GM18502 (cell line): ENCODE data around the gene IFNG-AS1.

Source experiments
- ATAC-seq: cut with Tn5 transposase; IDR thresholded peaks from one replicate; pipeline ENCODE4 v1.9.1; 2021; ENCODE audit warnings: mild to moderate bottlenecking; ENCODE audit not compliant: unreplicated experiment, poor library complexity

Gene IFNG-AS1

DNA sequence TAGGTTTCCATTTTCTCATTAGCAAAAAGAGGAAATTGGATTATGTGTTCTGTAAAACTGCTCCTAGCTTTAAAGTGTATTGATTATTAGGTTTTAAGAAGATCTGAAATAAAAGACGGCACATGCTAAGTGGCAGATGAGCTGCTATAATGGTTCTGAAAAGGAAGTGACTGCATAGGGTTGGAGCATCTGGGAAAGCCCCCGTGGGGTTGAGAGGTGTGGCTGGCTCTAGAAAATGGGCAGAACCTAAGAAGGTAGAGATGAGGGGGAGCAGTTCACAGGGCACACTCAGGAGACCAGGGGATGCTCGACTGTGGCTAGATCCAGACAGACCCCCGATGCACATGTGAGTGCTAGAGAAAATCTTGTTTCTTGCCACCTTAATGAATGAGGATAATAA, 1.9 kb downstream of the IFNG-AS1 start:
- ATAC-seq, result peak; percentile 78

- no peak for ATAC-seq
Measured at GRCh38 chr12:67993143-67993542, 3.9 kb downstream of the IFNG-AS1 start.

GRCh38 chr12:67994046-67994445, 4.8 kb downstream of the IFNG-AS1 start:
- ATAC-seq, result no peak

- no peak for ATAC-seq
Measured at GRCh38 chr12:67996347-67996746, 7.1 kb downstream of the IFNG-AS1 start.

GRCh38 chr12:67998379-67998778, 9.1 kb downstream of the IFNG-AS1 start:
- ATAC-seq, result no peak

- ATAC-seq, result no peak
Measured at GRCh38 chr12:67999244-67999643, 10.0 kb downstream of the IFNG-AS1 start.

DNA sequence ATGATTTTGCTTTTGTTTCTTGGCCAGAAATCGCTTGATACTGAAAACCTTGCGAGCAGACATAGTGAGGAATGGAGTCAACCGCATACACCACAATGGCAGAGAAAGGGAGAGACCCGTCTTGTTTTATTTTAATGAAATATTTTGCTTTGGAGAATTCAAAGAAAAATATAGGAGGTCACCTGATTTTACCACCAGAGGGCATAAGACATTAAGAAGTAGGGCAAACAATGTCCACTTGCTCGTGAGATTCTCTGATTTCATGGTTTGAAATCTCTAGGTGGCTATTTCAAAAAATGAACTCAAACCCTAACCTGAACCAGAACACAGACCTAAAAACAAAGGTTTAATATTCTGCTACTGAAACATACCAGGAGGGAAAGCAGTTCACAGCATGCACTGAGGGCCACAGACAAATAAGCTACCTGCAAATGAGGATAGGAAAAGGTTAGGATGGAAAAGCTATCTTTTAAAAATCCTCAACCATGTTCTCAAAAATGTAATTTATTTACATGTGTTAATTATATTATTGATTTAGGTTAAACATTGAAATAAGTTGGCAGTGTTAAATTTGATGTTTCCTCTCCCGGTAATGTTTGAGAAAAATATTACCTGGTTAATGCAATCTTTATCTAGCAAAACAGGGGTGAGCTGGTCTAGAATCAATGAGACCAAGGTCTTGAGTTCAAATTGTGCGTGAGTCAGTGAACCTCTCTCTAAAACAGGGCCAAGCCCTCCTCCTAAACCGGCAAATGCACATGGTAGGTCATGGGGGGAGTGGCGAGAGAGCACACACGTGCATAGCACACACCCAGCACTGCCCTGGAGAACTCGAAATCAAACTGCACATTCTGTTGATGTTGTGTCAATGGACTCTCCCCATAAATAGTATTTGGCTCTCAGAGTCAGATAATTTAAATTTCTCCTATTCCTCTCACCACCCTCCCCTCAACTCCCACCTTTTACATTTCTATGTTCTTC, 12.5 kb downstream of the IFNG-AS1 start:
- ATAC-seq, result no peak

GRCh38 chr12:68003777-68004176, 14.5 kb downstream of the IFNG-AS1 start:
- no peak for ATAC-seq

DNA sequence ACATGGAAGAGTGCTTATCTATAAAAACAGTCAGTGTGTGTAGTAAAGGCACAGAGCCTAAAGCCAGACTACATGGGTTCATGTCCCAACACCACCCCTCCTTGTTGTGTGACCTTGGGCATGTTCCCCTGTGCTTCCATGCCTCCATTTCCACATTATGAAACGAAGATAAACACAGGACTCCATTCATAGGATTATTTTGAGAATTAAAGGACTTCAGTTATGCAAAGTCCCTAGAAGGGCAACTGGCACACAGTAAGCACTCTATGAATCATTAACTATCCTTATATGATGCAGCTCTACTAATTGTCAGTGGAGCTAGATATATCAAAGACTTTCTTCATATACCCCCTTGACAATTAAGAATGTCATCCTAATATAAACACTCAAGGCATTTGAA, 17.8 kb downstream of the IFNG-AS1 start:
- no peak for ATAC-seq

GRCh38 chr12:68007466-68007865, 18.2 kb downstream of the IFNG-AS1 start:
- ATAC-seq, result no peak

- ATAC-seq, result no peak
Measured at GRCh38 chr12:68011206-68011881, 22.1 kb downstream of the IFNG-AS1 start.

- ATAC-seq, result no peak
Measured at GRCh38 chr12:68011882-68012207, 22.6 kb downstream of the IFNG-AS1 start.

DNA sequence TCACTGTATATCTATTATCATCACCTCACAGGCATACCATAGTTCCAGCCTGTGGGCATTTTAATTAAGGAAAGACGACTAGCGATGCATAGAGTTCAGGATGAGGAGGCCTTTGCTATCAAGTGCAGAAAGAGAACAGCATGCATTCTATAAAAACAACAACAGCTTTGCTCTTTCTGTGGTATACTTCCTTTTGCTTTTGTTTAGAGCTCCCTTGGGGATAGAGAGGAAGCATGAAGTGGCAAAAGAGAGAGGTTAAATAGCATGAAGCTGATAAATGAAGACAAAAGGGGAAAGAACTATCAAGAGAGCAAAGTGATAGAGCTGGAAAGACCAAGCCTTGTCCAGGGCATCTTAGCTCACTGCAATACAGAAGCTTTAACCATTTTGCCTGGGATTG, 23.5 kb downstream of the IFNG-AS1 start:
- ATAC-seq, result peak; percentile 80

DNA sequence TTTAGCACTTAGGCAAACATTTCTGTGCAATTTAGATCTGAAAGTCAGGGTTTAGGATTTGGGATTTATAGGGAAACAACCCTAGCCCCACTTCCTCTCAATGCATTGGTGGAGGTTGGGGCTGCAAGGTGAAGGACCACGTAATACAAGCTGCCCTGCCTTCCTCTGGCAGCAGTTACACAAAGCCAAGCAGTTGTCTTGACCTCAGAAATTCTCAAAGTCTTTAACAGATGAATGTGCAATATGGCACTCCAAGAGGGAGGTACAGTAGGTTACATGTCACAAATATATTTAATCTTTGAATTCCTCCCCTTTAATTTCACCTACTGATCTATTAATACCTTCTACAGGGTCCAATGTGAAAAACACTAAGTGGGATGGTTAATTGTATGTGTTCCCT, 23.9 kb downstream of the IFNG-AS1 start:
- ATAC-seq, result no peak

DNA sequence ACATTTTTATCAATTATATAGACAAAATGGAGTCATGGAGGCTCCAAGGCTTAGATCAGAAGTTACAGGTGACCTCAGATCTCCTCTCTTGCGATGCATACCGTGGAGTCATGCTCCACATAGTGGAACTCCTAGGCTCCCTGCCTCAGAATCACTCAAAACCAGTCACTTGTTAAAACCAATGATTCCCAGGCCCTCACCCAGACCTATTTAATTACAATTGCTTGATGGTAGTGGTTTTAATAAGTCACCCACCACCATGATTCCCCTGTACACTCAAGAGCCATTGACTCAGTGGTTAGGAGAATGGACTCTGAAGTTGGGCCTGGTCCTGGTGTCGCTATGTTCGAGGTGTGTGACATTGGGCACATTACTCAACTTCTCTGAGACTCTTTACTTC, 26.9 kb downstream of the IFNG-AS1 start:
- no peak for ATAC-seq

DNA sequence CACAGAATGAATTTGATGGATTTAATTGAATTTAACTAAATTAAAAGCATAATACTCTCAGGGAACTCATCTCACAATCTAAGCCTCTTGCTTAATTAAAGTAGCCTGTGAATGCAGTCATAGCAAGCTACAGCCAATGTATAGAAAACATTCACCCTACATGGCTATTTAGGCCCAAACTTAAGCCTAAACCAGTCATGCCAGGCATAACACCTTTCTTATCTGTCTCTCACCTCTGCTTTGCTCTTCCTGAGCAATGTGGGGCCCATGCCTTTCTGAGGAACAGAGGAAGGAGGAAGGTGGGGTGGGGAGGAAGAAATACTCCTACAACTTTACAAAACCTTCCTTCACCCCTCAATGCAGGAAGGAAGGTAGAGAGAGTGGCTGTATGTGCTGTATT, 29.1 kb downstream of the IFNG-AS1 start:
- ATAC-seq, result no peak

GRCh38 chr12:68020049-68020448, 30.8 kb downstream of the IFNG-AS1 start:
- no peak for ATAC-seq

- no peak for ATAC-seq
Measured at GRCh38 chr12:68020699-68021098, 31.5 kb downstream of the IFNG-AS1 start.

- no peak for ATAC-seq
Measured at GRCh38 chr12:68028647-68029046, 39.4 kb downstream of the IFNG-AS1 start.

GRCh38 chr12:68030248-68030647, 41.0 kb downstream of the IFNG-AS1 start:
- no peak for ATAC-seq

DNA sequence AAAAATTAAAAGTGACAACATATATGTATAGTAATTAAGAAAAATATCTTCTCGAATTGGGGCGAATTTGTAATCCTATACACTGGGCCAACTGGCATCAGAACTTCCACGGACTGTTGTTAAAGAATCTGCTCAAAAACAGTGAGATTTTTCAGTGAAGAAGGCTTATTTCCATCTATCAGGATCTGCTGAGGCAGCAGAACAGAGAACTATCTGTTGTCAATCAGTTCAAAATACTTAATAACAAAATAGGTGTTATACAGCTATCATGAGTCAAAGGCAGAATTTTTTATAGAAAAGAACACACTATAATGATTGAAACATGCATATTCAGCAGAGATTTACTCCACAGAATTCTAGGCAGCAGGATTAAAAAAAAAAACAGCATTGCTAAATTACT, 41.9 kb downstream of the IFNG-AS1 start:
- no peak for ATAC-seq
